MM.1S (cell line): ENCODE data around the gene ACTR5.

ENCODE experiments used
- DNase-seq: peaks from one replicate; pipeline ENCODE4 v3.0.0-alpha.2; 2015
- H2AFZ ChIP-seq: fragments of 300-600 bp; sonication (generic); 2 replicates; pipeline ENCODE4 v1.6.0; 2016; ENCODE audit warnings: antibody characterized with exemption, low read length
- H3F3A ChIP-seq: fragments of 300-600 bp; sonication (generic); 2 replicates; pipeline ENCODE4 v1.6.1; 2016; ENCODE audit warnings: mild to moderate bottlenecking, antibody characterized with exemption, low read length, moderate library complexity, mixed read lengths; ENCODE audit not compliant: insufficient read depth
- H3K27ac ChIP-seq: fragments of 300-600 bp; sonication (generic); 2 replicates; pipeline ENCODE4 v1.5.1; 2016; ENCODE audit warnings: mild to moderate bottlenecking, low read length
- H3K27me3 ChIP-seq: fragments of 300-600 bp; sonication (generic); replicated peaks from 2 replicates; pipeline ENCODE4 v1.6.0; 2016; ENCODE audit warnings: low read length; ENCODE audit not compliant: insufficient read depth
- H3K36me3 ChIP-seq: fragments of 300-600 bp; sonication (generic); replicated peaks from 2 replicates; pipeline ENCODE4 v1.6.1; 2016; ENCODE audit warnings: mild to moderate bottlenecking, low read length, mixed read lengths; ENCODE audit not compliant: insufficient read depth
- H3K4me1 ChIP-seq: fragments of 300-600 bp; sonication (generic); 2 replicates; pipeline ENCODE4 v1.6.1; 2016; ENCODE audit warnings: low read length, mixed read lengths
- H3K4me2 ChIP-seq: fragments of 300-600 bp; sonication (generic); 2 replicates; pipeline ENCODE4 v1.6.0; 2016; ENCODE audit warnings: low read depth, low read length
- H3K4me3 ChIP-seq: fragments of 300-600 bp; sonication (generic); 2 replicates; pipeline ENCODE4 v1.5.1; 2016; ENCODE audit warnings: low read length, mixed read lengths
- H3K79me2 ChIP-seq: fragments of 300-600 bp; sonication (generic); 2 replicates; pipeline ENCODE4 v1.6.1; 2016; ENCODE audit warnings: mixed run types, low read length, mixed read lengths
- H3K9ac ChIP-seq: fragments of 300-600 bp; sonication (generic); 2 replicates; pipeline ENCODE4 v1.6.1; 2016; ENCODE audit warnings: low read length, mixed read lengths
- H3K9me2 ChIP-seq: fragments of 300-600 bp; sonication (generic); replicated peaks from 2 replicates; pipeline ENCODE4 v1.6.1; 2016; ENCODE audit warnings: mild to moderate bottlenecking, low read length, mixed read lengths; ENCODE audit not compliant: insufficient read depth
- H3K9me3 ChIP-seq: fragments of 300-600 bp; sonication (generic); replicated peaks from 2 replicates; pipeline ENCODE4 v1.6.1; 2016; ENCODE audit warnings: mild to moderate bottlenecking, low read length, mixed read lengths; ENCODE audit not compliant: insufficient read depth
- H4K20me1 ChIP-seq: fragments of 300-600 bp; sonication (generic); 2 replicates; pipeline ENCODE4 v1.6.1; 2016; ENCODE audit warnings: mild to moderate bottlenecking, low read length, moderate library complexity, mixed read lengths; ENCODE audit not compliant: insufficient read depth
- EZH2 ChIP-seq: fragments of 300-600 bp; sonication (generic); optimal IDR thresholded peaks from 2 replicates; pipeline ENCODE3; 2017; ENCODE audit warnings: low read depth, mild to moderate bottlenecking, antibody characterized with exemption, low read length, mixed read lengths
- EZH2phosphoT487 ChIP-seq: fragments of 300-600 bp; sonication (generic); IDR thresholded peaks from 2 replicates; pipeline ENCODE4 v1.6.1; 2018; ENCODE audit warnings: antibody characterized with exemption, low read length
- TF ChIP-seq, protein P1 (sequence below): fragments of 300-600 bp; sonication (generic); IDR thresholded peaks from 2 replicates; pipeline ENCODE4 v1.5.1; 2016; ENCODE audit warnings: antibody characterized with exemption, low read length, mixed read lengths

ACTR5 gene

DNA sequence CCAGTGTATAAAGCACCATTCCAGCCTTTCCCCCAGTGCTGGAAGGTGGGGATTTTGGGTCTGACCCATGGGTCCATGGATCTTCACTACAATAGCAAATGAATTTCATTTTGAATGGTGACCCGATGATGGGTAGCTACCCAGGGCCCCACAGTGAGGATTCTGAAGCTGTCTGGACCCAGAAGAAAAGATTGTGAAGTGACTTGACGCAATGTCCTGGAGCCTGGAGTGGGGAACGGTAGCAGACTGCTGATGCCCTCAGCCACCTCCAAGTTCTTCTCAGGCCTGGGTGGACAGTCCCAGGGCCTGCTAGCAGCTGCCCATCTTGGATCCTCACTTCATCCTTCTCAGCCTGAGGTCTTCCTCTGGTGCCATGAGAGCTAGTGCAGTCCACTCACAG is 47.3 kb upstream of the ACTR5 start:
- Histone ChIP-seq H3K9me2 (no peaks in the 10 kb centered on the region), H4K20me1 (no peaks in the 10 kb centered on the region), H3K9ac (no peak overlapping the region), H3K4me2 (no peak overlapping the region), H2AFZ (no peak overlapping the region), H3K4me3 (no peak overlapping the region), H3K27me3 (peaks cover 70% of the 10 kb centered on the region), H3F3A (no peaks in the 10 kb centered on the region), H3K4me1 (no peaks in the 10 kb centered on the region), H3K36me3 (no peaks in the 10 kb centered on the region), H3K79me2 (no peaks in the 10 kb centered on the region), H3K27ac (no peak overlapping the region), H3K9me3 (no peaks in the 10 kb centered on the region)
- TF ChIP-seq, protein P1, sequence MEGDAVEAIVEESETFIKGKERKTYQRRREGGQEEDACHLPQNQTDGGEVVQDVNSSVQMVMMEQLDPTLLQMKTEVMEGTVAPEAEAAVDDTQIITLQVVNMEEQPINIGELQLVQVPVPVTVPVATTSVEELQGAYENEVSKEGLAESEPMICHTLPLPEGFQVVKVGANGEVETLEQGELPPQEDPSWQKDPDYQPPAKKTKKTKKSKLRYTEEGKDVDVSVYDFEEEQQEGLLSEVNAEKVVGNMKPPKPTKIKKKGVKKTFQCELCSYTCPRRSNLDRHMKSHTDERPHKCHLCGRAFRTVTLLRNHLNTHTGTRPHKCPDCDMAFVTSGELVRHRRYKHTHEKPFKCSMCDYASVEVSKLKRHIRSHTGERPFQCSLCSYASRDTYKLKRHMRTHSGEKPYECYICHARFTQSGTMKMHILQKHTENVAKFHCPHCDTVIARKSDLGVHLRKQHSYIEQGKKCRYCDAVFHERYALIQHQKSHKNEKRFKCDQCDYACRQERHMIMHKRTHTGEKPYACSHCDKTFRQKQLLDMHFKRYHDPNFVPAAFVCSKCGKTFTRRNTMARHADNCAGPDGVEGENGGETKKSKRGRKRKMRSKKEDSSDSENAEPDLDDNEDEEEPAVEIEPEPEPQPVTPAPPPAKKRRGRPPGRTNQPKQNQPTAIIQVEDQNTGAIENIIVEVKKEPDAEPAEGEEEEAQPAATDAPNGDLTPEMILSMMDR, result no peak
- no peak for TF ChIP-seq EZH2phosphoT487
- no peak for TF ChIP-seq EZH2
- no peak for DNase-seq

DNA sequence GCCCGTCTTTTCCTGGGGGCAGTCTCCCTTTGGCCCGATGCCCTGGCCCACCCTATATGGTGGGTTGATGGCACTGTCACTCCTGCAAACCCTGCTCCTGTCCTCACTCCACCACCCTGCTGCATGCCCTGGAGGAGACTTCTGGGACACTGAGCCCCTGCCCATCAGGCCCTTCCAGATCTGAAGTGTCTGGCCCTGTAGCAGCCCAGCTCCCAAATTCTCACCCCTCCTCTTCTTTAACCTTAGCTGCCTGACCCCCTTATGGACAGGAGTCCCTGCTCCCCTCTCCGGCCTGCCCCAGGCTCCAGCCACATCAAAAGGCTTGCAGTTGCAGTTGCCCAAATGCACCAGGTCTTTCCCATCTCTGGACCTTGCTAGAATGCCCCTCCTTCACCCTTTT is 44.7 kb upstream of the ACTR5 start:
- H3K27ac ChIP-seq, result no peak overlapping the region
- no peak overlapping the region for H3K9ac ChIP-seq
- H3K27me3 ChIP-seq, result peaks cover 45% of the 10 kb centered on the region
- no peaks in the 10 kb centered on the region for H3K9me2 ChIP-seq
- no peaks in the 10 kb centered on the region for H4K20me1 ChIP-seq
- no peaks in the 10 kb centered on the region for H3K79me2 ChIP-seq
- H3F3A ChIP-seq, result no peaks in the 10 kb centered on the region
- no peaks in the 10 kb centered on the region for H3K4me1 ChIP-seq
- no peaks in the 10 kb centered on the region for H3K36me3 ChIP-seq
- TF ChIP-seq EZH2phosphoT487, result no peak
- TF ChIP-seq EZH2, result no peak
- TF ChIP-seq, protein P1, result no peak
- H3K4me3 ChIP-seq, result no peak overlapping the region
- H3K9me3 ChIP-seq, result no peaks in the 10 kb centered on the region
- no peak overlapping the region for H2AFZ ChIP-seq
- no peak overlapping the region for H3K4me2 ChIP-seq
- no peak for DNase-seq

DNA sequence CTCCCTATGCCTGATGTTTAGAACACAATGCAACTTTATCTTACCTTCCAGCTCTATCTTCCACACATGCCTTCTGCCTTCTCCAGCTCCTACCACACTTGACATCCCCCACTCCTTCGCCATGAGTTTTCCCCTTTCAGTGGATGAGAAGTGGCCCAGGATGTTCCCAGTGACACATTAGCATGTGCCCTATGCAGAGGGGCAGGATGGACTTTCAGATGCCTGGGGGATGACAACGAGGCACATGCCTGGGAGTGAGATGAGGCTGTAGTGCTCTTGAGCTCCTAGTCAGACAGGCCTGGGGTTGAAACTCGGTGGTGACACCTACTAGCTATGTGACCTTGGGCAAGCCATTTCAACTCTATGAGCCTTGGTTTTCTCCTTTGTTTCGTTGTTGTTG is 44.1 kb upstream of the ACTR5 start:
- DNase-seq, result no peak
- Histone ChIP-seq H3F3A (no peaks in the 10 kb centered on the region), H3K4me1 (no peaks in the 10 kb centered on the region), H3K4me3 (no peak overlapping the region), H3K79me2 (no peaks in the 10 kb centered on the region), H2AFZ (no peak overlapping the region), H3K9ac (no peak overlapping the region), H3K9me3 (no peaks in the 10 kb centered on the region), H3K9me2 (no peaks in the 10 kb centered on the region), H3K27ac (no peak overlapping the region), H3K36me3 (no peaks in the 10 kb centered on the region), H4K20me1 (no peaks in the 10 kb centered on the region), H3K4me2 (no peak overlapping the region), H3K27me3 (peaks cover 39% of the 10 kb centered on the region)
- TF ChIP-seq, protein P1, result no peak
- TF ChIP-seq EZH2, result no peak
- TF ChIP-seq EZH2phosphoT487, result no peak
